ENCODE data around the gene SLC38A9.

Gene SLC38A9

GRCh38 chr5:55649963-55650362, 62.2 kb downstream of the SLC38A9 start:
- DNase-seq (ENCODE audit: low spot score): no peak

- DNase-seq (ENCODE audit: low spot score): peak; percentile 11
Observed at GRCh38 chr5:55645304-55645703, 66.8 kb downstream of the SLC38A9 start.

GRCh38 chr5:55638455-55638854, 73.7 kb downstream of the SLC38A9 start:
- DNase-seq (ENCODE audit: low spot score): no peak

- DNase-seq (ENCODE audit: low spot score): no peak
Observed at GRCh38 chr5:55638051-55638450, 74.1 kb downstream of the SLC38A9 start.

- DNase-seq (ENCODE audit: low spot score): peak; percentile 63
Observed at GRCh38 chr5:55636683-55637082, 75.4 kb downstream of the SLC38A9 start.

GRCh38 chr5:55636177-55636576, 75.9 kb downstream of the SLC38A9 start:
- DNase-seq (ENCODE audit: low spot score): no peak

DNA sequence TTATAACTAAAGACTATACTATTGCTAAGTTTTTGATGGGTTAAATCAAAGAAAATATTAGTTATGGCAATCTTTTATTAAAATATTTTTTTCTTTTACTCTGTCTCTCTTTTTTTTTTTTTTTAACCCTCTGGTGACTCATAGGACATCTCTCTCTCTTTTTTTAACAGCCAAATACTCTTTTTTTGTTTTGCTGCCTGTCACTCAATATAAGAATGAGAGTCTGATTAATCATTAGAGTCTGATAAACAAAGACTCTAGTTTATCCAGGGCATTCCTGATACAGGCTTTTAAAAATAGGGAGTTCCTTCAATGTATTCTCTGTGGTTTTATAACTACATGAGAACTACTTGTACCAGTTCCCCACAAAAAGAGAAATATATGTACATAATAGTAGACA, 77.3 kb downstream of the SLC38A9 start:
- no peak for DNase-seq (ENCODE audit: low spot score)

GRCh38 chr5:55634209-55634805, 77.8 kb downstream of the SLC38A9 start:
- DNase-seq (ENCODE audit: low spot score): peak; percentile 18

DNA sequence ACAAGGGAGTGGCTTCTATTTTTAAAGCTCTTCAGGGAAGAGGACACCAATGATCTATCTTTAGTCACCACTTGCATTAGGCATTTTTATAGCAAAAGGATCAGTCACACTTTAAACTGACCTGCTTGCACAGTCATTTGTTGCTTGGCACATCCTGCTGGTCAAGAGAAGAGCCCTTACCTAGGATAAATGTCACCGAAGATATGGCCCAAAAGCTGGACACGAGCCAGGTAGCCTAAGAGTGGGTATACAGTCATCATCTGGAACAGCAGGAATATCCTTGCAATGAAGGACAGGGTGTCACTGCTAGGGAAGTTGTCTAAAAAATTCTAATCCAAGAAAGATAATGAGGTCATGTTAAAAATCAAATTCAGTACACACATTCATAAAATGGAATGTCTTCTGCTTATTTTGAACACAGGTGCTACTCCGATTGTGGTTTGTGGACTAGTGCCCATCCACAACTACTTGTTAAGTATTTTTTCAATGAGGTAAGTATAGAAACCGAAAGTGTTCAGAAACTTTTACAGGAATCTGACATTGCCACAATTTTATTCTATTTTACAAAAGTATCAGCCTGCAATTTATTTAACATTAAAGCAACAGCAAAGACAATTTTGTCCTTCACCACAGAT, 78.4 kb downstream of the SLC38A9 start:
- no peak for DNase-seq (ENCODE audit: low spot score)

DNA sequence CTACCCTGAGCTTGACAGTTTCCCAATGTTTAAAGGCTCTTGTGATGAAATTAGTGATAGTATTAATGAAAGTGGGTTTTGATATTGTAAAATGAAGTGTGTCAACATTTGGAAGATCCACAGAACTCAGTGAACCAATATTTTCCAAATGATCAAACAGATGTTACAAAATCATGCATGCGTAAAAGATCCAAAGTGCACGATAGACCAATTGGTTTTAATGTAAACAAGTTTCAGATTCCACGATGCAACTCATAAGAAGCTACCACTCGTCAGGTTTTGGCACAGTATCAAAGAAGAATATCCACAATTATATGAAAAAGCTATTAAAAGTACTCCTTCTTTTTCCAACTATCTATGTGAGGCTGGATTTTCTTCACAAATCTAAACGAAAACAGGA, 82.3 kb downstream of the SLC38A9 start:
- no peak for DNase-seq (ENCODE audit: low spot score)

- DNase-seq (ENCODE audit: low spot score): no peak
Observed at GRCh38 chr5:55626790-55627189, 85.3 kb downstream of the SLC38A9 start.

- no peak for DNase-seq (ENCODE audit: low spot score)
Observed at GRCh38 chr5:55625913-55626312, 86.2 kb downstream of the SLC38A9 start.

- DNase-seq (ENCODE audit: low spot score): no peak
Observed at GRCh38 chr5:55625589-55625909, 86.6 kb downstream of the SLC38A9 start.

DNA sequence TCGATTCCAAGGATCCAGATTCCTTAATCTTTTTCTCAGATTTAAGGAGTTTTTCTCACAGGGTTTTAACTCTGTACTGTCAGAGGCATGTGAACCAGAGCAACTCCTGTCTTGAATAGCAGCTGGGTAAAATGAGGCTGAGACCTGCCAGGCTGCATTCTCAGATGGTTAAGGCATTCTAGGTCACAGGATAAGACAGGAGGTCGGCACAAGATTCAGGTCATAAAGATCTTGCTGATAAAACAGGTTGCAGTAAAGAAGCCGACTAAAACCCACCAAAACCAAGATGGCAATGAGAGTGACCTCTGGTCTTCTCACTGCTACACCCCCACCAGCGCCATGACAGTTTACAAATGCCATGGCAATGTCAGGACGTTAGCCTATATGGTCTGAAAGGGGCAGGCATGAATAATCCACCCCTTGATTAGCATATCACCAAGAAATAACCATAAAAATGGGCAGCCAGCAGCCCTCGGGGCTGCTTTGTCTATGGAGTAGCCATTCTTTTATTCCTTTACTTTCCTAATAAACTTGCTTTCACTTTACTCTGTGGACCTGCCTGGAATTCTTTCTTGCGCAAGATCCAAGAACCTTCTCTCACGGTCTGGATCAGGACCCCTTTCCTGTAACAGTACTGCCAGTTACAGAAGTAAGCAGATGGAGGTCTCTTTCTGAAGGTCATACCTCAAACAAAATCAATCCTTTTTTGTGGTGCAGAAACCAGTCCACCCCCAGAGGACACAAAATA, 87.1 kb downstream of the SLC38A9 start:
- DNase-seq (ENCODE audit: low spot score): no peak

- DNase-seq (ENCODE audit: low spot score): no peak
Observed at GRCh38 chr5:55623789-55624188, 88.3 kb downstream of the SLC38A9 start.

GRCh38 chr5:55622460-55622859, 89.7 kb downstream of the SLC38A9 start:
- DNase-seq (ENCODE audit: low spot score): no peak

DNA sequence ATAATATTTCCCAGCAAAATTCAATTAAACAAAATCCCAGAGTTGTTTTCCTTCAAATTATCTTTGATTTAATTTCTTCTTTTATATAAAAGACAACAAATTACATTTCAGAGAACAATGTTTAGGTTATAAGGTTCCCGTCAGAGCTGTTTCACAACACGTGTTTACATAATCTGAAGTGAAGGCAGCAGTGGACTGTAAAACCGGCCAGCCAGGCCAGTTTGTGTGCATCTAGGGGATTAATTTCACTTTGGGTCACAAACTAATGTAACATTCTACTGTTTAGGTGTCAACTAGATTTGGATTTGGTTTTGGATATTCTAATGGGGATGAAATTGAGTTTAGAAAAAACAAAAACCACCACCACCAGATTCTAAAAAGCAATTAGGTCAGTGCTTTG, 90.9 kb downstream of the SLC38A9 start:
- no peak for DNase-seq (ENCODE audit: low spot score)

GRCh38 chr5:55620766-55621160, 91.4 kb downstream of the SLC38A9 start:
- DNase-seq (ENCODE audit: low spot score): no peak

DNA sequence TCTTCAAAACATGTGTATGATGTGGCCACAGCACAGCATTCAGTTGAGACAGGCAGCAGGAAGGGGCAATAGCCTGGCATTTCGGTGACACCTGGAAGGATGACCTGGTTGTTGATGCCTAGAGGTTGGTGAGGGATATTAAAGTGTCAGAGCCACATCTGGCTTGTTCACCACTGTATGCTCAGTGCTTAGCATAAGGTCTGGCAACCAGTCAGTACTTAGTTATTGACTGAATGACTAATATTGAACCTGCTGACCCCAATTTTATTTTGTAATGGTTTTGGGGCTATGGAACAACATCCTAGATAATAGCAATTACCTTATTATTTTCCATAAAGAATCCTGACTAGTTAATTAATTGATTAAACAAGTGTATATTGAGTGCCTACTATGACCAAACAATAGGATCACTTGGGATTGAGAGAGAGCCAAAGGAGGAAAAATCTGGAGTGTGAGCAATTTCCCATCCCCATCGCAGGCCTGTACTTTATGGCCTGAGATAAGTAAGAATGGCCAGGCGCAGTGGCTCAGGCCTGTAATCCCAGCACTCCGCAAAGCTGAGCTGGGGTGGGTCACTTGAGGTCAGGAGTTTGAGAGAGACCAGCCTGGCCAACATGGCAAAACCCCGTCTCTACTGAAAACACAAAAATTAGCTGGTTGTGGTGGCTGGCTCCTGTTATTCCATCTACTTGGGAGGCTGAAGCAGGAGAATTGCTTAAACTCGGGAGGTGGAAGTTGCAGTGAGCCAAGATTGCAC, 91.9 kb downstream of the SLC38A9 start:
- DNase-seq (ENCODE audit: low spot score): no peak

GRCh38 chr5:55618318-55618717, 93.8 kb downstream of the SLC38A9 start:
- DNase-seq (ENCODE audit: low spot score): no peak

GRCh38 chr5:55613112-55613868, 98.8 kb downstream of the SLC38A9 start:
- DNase-seq (ENCODE audit: low spot score): no peak

DNA sequence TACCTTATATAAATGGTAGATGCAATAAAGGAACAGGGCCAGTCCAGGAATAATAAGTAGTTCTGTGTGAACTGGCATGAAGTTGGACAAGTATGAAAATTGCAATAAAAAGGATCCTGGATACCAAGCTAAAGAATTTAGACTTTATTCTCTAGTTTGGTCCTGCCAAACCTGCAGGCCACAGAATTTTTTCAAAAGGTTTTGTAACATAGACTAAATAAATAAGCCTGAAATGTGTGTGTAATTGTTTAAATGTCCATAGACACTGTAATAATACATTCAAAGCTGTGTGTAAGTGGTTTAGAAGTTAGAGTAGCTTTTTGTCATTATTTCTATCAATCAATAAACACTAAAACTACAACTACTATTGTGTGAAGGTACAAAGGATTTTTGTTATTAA, 101.6 kb downstream of the SLC38A9 start:
- DNase-seq (ENCODE audit: low spot score): no peak

Data from AG08395 (cell line).